ENCODE data around the gene JAZF1.
A peak's percentile ranks its signal among the peaks of the same experiment; 100 is the strongest.

Gene JAZF1

DNA sequence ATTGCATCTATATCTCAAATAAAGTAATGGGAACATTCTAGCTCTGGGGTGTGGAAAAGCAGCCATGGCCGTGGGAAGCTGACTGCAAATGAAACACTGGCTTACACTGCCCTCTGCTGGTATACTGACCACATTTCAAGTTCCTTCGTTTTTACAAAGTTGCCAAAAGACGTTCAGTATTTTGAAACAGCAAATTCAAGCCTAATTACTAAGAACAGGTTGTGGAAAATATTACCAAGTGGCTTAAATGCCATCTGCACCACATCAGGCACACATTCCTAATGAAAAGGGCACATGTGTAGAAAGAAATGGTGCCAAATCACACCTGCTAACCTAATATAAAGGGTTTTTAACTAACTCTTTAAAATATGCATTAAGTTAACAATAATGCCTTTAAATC lies 83.9 kb downstream of the JAZF1 start:
- DNase-seq, result peak; percentile 59

DNA sequence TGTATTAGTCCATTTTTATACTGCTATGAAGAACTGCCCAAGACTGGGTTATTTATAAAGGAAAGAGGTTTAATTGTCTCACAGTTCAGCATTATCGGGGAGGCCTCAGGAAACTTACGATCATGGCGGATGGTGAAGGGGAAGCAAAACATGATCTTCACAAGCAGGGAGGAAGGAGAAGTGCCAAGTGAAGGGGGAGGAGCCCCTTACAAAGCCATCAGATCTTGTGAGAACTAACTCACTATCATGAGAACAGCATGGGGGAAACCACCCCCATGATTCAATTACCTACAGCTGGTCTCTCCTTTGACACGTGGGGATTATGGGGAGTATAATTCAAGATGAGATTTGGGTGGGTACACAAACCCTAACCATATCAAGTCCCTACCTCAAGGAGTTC lies 85.4 kb downstream of the JAZF1 start:
- no peak for DNase-seq

DNA sequence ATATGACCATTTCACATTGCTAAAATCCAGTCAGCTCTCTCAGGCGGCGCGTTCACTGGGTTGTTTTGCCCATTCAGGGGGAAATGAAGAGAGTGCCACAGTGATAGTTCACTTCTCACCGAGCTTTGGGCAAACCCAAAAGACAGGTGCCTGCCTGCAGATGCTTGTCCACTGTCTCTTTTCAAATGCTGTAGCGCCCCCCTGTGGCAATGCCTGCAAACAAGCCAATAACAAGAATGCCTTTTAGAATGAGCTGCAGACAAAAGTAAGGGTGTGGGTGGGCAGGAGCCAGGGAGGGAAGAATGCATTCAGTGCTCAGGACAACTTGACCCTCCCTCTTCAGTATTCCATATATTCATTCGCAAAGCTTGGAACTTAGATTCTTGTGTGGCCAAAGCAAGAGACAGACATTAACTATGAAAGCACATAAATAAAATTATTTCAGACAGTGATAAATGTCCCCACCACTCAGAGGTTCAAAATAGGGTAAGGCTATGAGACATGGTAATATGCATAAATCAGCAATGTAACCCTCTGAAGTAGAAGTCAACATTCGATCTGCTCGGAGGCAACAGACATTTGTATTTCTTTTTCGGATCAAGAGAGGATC lies 86.9 kb downstream of the JAZF1 start:
- peak; percentile 71 for DNase-seq

DNA sequence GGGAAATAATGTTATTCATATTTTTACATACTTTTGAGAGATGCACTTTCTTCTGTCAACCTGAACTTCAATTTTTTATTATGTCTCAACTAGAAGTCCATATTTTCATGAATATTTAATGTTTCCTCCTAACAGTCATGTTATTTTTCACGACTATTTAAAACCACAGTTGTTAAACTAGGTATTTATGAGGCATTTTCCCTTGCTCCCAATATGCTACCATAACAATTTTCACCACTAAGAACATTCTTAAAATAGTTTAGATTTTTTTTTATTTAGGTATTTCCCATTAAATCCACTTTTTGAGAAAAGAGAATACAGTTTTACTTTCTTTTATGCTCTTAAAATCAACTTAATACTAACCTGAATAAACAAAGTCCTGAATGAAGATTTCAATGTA lies 89.4 kb downstream of the JAZF1 start:
- DNase-seq, result no peak

DNA sequence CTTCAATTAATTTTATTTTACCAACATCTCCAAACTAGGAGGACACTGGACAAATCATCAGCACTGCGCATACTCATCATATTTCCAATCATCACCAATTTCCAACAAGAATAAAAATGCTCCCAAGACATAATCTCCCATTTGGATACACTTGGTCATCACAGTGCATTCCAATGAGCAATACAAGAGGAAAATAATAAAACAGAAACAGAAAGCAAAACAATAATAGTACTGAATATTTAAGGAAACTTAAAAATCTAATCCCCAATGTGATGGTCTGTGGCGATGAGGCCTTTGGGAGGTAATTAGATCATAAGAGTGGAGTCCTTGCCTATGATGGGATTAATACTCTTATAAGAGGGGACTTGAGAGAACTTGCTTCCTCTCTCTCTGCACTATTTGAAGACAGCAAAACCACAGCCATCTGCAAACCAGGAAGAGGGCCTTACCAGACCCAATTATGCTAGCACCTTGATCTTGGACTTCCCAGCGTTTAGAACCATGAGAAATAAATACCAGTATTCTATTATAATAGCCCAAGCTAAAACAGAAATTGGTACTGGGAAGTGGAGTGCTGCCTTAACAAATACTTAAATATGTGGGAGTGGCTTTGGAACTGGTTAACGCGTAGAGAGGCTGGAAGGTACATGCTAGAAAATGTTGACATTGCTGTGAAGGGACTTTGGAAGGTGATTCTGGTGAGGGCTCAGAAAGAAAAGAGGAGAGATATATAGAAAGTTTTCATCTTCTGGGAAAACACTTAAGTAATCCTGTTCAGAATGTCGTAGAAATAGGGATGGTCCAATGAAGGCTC lies 91.5 kb downstream of the JAZF1 start:
- no peak for DNase-seq

DNA sequence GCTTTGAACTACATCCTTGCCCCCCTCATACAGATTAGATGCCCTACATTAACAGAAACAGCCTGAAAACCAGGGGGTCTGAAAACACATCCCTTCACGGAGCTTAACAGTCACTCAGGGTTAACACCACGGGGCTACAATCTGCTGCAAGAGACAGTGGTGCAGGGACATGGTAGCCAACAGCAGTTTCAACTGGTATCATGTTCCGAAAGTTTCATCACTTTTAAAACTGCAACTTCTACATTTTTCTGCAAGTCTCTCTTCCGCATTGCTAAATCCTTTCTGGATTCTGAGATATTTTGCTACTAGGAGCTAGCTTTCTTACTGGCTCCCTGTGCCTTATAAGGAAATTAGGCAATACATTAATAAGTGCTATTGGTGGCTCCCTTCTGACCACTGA lies 92.6 kb downstream of the JAZF1 start:
- DNase-seq, result no peak

DNA sequence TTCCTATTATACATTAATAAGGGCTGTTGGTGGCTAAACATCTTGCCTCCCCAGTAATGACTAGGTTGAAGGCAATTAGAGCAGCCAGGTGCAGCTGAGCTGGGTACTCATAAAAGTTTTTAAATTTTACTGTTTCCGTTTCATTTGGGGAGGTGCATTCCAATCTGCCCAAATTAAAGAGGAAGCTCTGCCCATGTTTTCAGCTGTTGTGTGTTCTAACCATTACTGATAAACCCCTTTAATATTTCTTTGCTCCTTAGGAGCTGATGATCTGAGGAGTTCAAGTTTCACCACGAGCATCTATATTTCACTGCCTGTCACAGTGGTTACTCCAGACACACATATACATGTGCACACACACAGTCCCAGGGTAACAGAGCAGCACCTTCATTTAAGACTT lies 94.4 kb downstream of the JAZF1 start:
- DNase-seq, result no peak

DNA sequence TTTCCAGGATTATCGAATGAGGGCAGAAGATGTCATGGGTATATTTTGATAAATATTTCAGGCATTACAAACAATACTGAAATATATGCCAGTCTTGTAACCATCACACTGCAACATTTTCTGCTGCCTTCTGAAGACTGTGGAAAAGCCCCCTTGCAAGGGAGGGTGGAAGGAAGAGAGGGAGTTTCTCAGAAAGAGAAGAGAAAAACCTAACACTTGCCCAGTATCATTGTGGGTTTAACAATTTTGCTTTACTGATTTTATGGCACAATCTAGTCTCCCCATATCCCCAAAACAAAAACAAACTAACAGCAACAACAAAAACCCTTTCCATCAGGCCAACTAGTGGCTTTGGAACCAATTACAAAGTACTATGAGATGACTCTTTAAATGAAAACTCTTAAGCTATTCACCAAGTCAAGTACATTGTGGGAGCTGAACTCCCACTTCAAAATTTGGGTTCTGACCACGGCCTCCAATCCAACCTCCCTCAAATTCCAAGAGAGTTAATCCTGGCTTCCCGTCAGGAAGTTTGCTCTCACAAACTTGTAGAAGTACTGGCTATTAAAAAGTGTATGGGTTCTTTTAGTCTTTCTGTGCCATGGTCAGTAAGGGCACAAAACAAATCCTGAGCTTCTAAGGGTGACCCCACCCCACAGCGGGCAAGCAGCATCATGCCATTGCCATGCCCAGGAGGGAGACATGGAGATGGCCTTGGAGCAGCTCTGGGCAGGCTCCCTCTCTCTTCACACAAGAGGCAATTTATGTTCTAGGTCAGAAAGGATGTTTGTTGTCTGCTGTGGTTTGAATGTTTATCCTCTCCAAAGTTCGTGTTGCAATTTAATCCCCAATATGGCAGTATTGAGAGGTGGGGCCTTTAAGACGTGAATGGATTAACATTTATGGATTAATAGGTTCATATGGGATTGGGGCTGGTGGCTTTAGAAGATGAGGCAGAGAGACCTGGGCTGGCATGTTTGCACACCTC lies 96.3 kb downstream of the JAZF1 start:
- no peak for DNase-seq

DNA sequence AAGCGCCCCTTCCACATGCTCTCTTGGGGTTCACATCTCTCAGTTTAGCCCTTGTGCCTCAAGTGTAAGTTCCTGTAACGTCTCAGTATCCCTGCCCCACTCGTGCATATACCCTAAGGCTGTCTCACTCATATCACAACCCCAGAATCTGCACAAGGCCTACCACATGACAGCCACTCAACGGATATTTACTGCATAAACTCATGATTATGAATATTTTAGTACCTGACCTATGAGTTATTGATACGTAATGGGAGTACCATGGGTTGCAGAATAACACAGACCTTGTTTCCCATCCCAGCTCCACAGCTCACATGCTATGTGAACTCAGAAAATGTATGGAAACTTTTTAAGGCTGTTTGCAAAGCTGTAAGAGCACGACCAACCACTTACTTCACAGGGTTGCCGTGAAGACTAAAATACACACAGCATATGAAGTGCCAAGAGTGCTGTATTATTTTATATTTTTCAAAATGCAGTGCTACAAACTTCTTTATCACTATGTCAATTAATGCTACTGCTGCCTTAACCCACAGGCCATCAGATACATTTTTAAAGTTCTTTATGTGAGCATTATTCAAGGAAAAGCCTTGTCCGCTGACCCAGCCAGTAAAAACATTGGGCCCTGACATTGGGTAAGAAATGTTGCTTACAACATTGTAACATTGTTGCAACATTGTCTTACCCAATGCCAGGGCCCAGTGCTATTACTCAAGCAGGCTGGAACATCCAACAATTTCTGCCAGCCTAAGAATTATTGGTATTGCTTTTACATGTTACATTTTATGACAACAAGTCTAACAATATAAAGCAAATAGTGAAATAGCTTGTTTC lies 97.2 kb downstream of the JAZF1 start:
- no peak for DNase-seq

DNA sequence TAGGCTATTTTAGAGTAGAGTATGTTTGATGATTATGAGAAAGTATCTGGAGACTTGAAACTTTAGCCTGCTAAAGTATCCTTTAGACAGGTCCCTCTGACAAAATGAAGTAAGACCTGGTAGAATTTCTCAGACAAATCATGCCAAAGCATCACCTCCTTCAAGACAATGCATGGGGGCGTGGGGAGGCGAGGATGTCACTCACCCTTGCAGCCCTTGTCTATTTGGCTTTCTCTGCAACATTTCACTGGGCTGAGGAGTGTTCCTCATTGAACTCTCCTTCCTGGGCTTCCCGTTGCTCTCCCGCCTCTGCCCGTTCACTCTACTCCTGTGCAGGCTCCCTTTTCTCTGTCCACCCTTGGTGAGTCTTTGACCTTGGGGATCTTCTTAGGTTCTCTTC lies 98.5 kb downstream of the JAZF1 start:
- no peak for DNase-seq

DNA sequence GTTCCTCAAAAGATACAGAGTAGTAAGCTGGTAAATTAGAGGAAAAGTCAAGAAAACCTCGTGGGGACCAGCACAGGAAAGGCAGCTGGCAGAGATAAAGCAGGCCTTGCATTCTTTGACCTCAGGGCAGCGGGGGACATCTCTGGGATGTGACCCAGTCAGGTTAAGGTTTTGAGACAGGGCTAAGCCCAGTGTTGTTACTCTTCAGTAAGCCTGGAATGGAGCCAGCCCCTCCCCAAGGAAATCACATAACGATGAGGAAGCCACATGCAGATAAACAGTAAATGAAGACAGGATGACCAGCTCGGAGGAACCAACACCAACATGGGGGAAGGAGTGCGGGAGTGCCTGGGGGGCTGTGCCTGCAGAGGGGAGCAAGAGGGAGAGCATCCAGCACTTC lies 99.6 kb downstream of the JAZF1 start:
- DNase-seq, result no peak

DNA sequence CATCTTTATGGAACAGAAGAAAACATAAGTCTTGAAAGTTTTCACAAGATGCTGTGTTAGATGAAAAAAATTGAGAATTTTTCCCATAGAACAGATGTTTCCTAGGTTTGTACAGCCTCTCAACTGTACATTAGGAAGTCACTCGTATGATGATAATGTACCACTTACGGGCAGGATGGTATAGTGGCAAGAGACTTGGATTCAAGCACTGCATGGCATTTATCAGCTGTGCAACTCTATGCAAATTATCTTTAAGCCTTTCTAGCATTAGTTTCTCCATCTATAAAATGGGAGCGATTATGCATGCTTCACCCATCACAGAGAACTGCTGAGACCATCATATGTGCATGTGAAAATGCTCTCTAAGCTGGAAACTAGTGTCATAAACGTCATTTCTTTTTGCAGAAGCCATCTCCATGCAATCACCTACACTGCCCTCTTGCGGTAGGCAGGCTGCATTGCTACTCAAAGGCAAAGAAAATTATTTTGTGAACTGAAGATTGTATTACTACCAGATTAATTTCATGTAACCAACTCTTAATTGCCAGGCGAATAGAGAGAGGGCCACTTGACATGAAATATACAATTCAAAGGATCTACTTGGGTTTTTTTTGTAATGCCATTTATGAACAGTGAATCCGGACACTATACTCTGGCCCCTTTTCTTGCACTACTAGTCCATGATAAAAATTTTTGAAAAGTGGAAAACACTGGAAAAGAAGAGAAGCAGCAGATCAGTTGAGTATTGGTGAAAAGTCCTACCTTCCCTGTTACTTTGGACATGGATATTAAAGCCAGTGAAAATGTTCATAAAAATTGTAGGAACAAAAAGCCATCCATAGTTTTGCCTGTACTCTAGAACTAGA lies 102.3 kb downstream of the JAZF1 start:
- DNase-seq, result peak; percentile 63

DNA sequence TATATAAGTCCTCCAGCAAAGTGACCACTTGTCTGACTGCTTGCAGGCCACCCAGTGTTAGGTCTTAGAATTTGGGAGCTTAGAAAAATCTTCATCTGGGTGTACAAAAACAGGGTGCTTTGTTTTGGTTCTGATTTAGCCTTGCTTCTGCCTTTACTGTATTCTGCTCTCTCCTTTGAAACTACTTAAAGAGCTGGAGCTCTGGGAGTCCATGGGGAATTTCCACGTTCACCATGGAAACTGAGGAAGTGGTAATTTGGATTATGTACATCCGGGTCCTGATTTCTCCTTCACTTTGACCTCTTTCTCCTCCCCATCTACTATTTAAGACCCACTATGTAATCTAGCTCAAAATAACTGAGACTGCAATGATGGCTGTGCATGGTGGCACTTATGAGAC lies 103.0 kb downstream of the JAZF1 start:
- no peak for DNase-seq

DNA sequence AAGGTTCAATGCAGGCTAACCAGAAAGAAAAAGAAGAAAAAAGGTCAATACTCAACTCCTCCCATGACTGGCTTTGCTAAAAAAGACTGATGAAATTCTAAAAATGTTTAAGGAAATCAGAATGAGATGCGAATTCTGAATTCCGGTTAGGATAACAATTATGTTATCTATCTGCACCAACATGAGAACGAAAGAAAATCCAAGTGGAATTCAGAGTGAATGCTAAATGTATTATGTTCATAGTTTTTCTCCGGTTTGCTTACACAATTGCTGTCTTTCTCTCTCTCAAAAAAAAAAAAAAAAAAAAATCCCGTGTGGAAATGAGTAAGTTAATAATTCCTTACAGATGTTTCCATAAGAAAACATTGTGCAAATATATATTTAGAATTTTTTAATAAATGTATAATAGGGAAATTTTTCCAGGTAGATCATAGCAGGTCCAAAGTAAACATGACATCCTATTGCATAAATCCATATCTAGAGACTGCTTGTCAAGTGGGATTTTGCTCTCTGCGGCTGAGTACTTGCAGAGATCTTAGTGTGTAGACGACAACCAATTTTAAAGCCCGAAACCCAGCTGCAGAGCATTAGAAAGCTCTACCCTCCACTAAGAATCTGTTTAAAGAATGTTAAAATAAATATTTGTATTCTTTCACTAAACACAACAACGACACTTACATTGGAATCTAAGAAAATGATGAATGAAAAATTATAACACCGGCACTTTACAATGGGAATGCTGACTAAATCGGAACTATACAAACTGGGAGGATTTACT lies 104.0 kb downstream of the JAZF1 start:
- no peak for DNase-seq

DNA sequence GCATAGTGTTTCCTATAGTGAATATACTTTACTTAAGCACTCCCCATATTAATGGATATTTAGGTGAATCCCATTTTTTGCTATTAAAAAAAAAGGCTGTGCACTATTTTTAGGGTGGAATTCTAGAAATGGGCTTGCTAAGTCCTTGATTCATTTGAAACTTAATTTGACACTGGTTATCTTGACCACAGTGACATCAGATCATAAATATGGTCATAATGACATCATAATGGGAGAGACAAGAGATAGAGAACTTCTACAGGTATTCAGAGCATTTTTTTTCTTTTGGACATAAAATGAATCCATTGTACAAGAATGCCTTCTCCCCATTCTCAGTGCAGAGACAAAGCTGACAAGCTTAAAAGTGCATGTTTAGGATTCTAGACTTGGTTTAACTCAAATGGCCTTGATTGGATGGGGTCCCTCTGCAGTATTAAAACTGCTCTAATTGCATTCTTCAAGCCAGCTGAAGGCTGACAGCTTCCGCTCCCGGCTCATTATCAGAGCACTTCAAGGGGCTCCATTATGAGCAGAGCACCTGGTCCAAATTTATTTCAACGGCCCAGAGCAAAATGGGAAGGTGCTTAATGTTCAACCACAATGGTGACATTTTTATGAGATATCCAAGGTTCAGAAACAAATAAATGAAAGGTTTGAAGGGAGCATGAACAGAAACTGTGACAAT lies 104.8 kb downstream of the JAZF1 start:
- no peak for DNase-seq

DNA sequence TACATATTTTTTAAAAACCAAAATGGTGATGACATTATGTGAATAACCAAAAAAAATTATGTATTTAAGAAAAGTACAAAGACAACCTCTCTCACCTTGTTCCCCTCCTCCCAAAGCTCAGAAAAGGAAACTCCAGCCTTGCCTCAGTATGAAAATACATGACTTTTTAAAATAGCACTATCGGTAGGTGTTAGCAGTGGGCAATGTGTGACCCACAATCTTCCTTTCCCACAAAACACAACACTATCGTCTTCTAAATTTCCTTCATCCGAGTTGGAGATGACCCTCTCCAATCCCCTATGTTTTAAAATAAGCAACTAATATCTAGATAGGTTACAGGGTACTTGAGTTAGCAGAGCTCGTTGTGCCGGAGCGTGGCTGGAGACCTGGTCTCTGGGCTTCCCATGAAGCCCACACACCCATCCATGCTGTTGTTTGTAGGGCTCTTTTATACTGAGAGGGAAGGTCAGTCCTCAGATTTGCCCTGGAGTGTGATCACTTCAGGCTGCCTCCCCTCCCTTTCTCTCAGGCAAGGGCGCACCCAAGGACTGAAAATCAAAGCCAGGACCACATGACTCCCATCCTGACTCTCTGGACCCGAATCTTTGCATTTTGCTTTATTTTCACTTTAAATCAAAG lies 107.6 kb downstream of the JAZF1 start:
- no peak for DNase-seq

DNA sequence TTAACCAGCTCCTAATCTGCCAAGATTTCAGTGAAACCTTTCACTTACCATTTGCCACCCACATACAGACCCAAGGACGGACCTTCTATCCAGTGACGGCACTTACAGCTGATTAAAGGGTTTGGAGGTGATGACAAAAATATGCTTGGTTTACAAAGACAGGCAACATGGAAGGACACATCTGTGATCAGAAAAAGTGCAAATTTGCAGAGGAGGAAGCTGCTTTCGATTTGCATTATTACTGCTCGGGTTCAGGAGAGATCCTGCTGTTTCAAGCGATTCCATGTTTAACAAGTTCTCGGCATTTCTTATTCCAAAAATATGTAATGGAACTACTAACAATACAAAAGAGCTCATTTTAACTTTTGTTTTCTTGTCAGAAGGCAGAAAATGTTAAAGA lies 109.0 kb downstream of the JAZF1 start:
- DNase-seq, result no peak

DNA sequence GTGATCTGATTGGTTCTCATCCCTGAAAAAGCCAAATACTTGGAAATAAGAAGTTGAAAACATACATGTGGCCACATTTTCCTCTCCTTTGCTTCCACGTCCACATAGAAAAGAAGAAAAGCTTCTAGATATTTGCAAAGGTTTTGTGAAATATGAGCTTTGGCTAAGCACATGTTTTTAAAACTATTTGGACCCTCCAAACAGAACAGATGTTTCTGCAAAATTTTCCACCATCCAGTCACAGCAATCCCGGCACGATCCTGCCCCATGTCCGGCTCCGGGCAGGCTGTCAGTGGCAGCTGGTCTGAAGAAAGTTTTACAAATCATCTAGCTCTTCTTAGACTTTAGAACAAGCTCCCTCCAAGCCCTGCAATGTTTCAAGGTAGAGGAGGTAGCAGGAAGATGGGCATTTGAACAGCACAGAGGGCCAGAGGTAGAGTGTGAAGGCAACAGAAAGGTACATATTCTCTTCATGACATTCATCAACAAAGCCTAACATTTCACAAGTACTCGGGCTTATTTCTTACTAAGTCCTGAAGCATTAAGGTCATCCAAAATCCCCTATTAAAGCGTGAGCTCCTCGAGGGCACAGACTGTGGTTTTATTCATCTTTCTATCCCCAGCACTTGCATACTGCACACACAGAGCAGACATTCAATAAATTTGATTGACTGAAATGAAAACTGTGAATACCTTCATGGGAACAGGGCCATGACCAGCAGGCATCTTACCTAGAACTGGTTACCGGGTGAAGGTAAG lies 110.1 kb downstream of the JAZF1 start:
- no peak for DNase-seq

DNA sequence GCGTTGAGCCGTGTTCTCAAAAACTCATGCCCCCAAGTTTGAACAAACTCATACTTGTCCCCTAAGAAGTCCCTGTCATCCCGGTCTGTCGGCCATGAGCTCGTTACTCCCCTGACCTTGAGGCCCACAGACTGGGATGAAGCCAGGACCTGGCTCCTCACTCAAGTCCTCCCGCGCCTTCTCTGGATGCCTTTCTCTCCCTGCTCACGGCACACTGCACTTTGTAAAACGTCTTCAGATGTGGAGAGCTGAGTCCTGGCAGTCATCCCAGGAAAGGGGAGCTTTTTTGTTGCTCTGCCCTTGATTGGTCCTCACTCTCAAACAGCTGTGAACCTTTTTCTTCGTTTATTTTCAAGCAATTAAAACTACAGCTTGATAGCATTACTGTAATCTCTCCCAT lies 110.8 kb downstream of the JAZF1 start:
- DNase-seq, result no peak
